Lung (tissue), 12 donors: Measurements from ENCODE around the gene EFHD2. TPM values are rescaled to one million over a fixed set of nuclear protein-coding genes. Genes with fewer than 3 reads are reported as not detected.

Experiments
- ATAC-seq: fragments of 200-7000 bp; cut with Tn5 transposase; one replicate; pipeline ENCODE4 v1.9.1; 2020; ENCODE audit warnings: moderate number of reproducible peaks; ENCODE audit not compliant: insufficient read depth, low FRiP score
- DNase-seq, 3 donors: peaks; one replicate each; pipeline ENCODE4 v3.0.0-alpha.2; 2013 to 2017
- H3K27ac ChIP-seq, 2 donors: one replicate each; pipeline ENCODE4 v1.5.1; 2013; ENCODE audit warnings: mild to moderate bottlenecking in 2 of 2, moderate library complexity in 2 of 2, control low read depth in 1 of 2, inconsistent platforms in 1 of 2, low read depth in 1 of 2, low read length in 1 of 2
- H3K27me3 ChIP-seq, 3 donors: one replicate each; pipeline ENCODE4 v1.5.1; 2013; ENCODE audit warnings: low read length in 2 of 3; ENCODE audit not compliant: control insufficient read depth in 3 of 3, insufficient read depth in 3 of 3
- H3K36me3 ChIP-seq, 4 donors: one replicate each; pipeline ENCODE4 v1.5.1; 2013; ENCODE audit warnings: low read length in 4 of 4, mild to moderate bottlenecking in 1 of 4, moderate library complexity in 1 of 4; ENCODE audit not compliant: control insufficient read depth in 4 of 4, insufficient read depth in 4 of 4
- H3K4me1 ChIP-seq, 5 donors: one replicate each; pipeline ENCODE4 v1.5.1; 2013; ENCODE audit warnings: low read length in 5 of 5, mild to moderate bottlenecking in 2 of 5, moderate library complexity in 1 of 5; ENCODE audit not compliant: control insufficient read depth in 5 of 5, insufficient read depth in 5 of 5
- H3K4me3 ChIP-seq: one replicate; pipeline ENCODE4 v1.5.1; 2013; ENCODE audit warnings: mild to moderate bottlenecking, control low read depth, moderate library complexity
- H3K9ac ChIP-seq, 2 donors: one replicate each; pipeline ENCODE4 v1.5.1; 2013; ENCODE audit warnings: low read length in 2 of 2, control low read depth in 1 of 2; ENCODE audit not compliant: insufficient read depth in 1 of 2
- H3K9me3 ChIP-seq, 4 donors: one replicate each; pipeline ENCODE4 v1.5.1; 2013; ENCODE audit warnings: low read length in 3 of 4, mild to moderate bottlenecking in 1 of 4, moderate library complexity in 1 of 4; ENCODE audit not compliant: control insufficient read depth in 4 of 4, insufficient read depth in 3 of 4
- CTCF ChIP-seq: IDR thresholded peaks from 2 replicates; pipeline ENCODE4 v1.5.1; 2012; ENCODE audit warnings: mild to moderate bottlenecking; ENCODE audit errors: control extremely low read depth, extremely low read depth
- WGBS, 2 donors: extraction: QIAGEN DNeasy Blood & Tissue Kit; methylation state at CpG; one replicate each; pipeline ENCODE4 v1.1.7; 2013; 5-methylcytosine and 5-hydroxymethylcytosine counted together
- polyA plus RNA-seq, 2 donors: library from polyadenylated mRNA; stranded (reverse); fragments of 200-250 nt; gene quantifications; one replicate each; pipeline ENCODE4 v1.2.1, GENCODE V29; 2013
- total RNA-seq, 2 donors: library from RNA; depleted of rRNA in 1 of 2; stranded (reverse); fragments of >200 nt in 1 of 2; gene quantifications; one replicate each; pipeline ENCODE4 v1.2.1, GENCODE V29; 2014 to 2021
- donor health status: control.
- donor health status: control.
- donor health status: Bipolar disorder and iron deficiency.
- donor health status: healthy.
- donor health status: DM: yes; HTN: yes; CAD: no.

Gene EFHD2
- total and polyA plus RNA-seq, 4 donors, result 28.2 to 175 (median 90.1) TPM

GRCh38 chr1:15452866-15453571, 43.3 kb downstream of the EFHD2 start:
- no peak overlapping the region for H3K4me3 ChIP-seq
- H3K27me3 ChIP-seq, result no peaks in the 10 kb centered on the region
- WGBS, 2 donors, result 80 to 88% methylated on average over 10 of the region's 10 CpGs
- H3K4me1 ChIP-seq, result no peaks in the 10 kb centered on the region
- no peak overlapping the region for H3K27ac ChIP-seq
- DNase-seq (peak in 1 of 3 donors; percentile 46), ATAC-seq (no peak)
- peaks cover 0 to 1% (median 0%) of the 10 kb centered on the region in 4 donors for H3K9me3 ChIP-seq
- TF ChIP-seq CTCF, result no peak
- no peak overlapping the region for H3K9ac ChIP-seq
- H3K36me3 ChIP-seq, result no peaks in the 10 kb centered on the region

- 84 to 87% methylated on average over 11 of the region's 11 CpGs for WGBS, 2 donors
- DNase-seq (no peak), ATAC-seq (no peak)
- Histone ChIP-seq H3K4me1 (no peaks in the 10 kb centered on the region), H3K9me3 (peaks cover 0 to 1% (median 0%) of the 10 kb centered on the region in 4 donors), H3K36me3 (no peaks in the 10 kb centered on the region), H3K9ac (no peak overlapping the region), H3K4me3 (no peak overlapping the region), H3K27me3 (no peaks in the 10 kb centered on the region), H3K27ac (no peak overlapping the region)
- no peak for TF ChIP-seq CTCF
Measured at GRCh38 chr1:15453734-15454133, 44.0 kb downstream of the EFHD2 start.

- no peak overlapping the region for H3K9ac ChIP-seq
- no peak for ATAC-seq
- H3K4me1 ChIP-seq, result no peaks in the 10 kb centered on the region
- no peak overlapping the region for H3K4me3 ChIP-seq
- no peaks in the 10 kb centered on the region for H3K27me3 ChIP-seq
- H3K36me3 ChIP-seq, result no peaks in the 10 kb centered on the region
- TF ChIP-seq CTCF, result no peak
- peaks cover 0 to 1% (median 0%) of the 10 kb centered on the region in 4 donors for H3K9me3 ChIP-seq
- no peak overlapping the region for H3K27ac ChIP-seq
- 66 to 92% methylated on average over 3 of the region's 3 CpGs for WGBS, 2 donors
- DNase-seq, result no peak
Measured at GRCh38 chr1:15454256-15454655, 44.6 kb downstream of the EFHD2 start.

- DNase-seq (no peak), ATAC-seq (no peak)
- Histone ChIP-seq H3K36me3 (no peaks in the 10 kb centered on the region), H3K27me3 (no peaks in the 10 kb centered on the region), H3K4me3 (no peak overlapping the region), H3K27ac (no peak overlapping the region), H3K9ac (no peak overlapping the region), H3K4me1 (peaks cover 0 to 1% (median 0%) of the 10 kb centered on the region in 5 donors), H3K9me3 (no peaks in the 10 kb centered on the region)
- WGBS, 2 donors, result 50 to 81% methylated on average over 4 to 6 of the region's 6 CpGs
- TF ChIP-seq CTCF, result no peak
Measured at GRCh38 chr1:15455522-15455921, 45.8 kb downstream of the EFHD2 start.
